Fibroblast of lung (primary cell): ENCODE data around the gene ITGA5.

Experiments
- CTCF ChIP-seq, 2 donors: IDR thresholded peaks in 1 of 2; conservative IDR thresholded peaks in 1 of 2; 1 replicate in 1 of 2; 2 replicates in 1 of 2; pipeline ENCODE4 v1.5.1; 2011 to 2012; ENCODE audit warnings: low read length in 2 of 2, control low read depth in 1 of 2, inconsistent platforms in 1 of 2, low read depth in 1 of 2, mild to moderate bottlenecking in 1 of 2
- EZH2 ChIP-seq: IDR thresholded peaks from 2 replicates; pipeline ENCODE4 v1.5.1; 2012; ENCODE audit warnings: low read length, control low read depth, mild to moderate bottlenecking; ENCODE audit errors: missing control alignments

- TF ChIP-seq CTCF (conservative IDR thresholded peaks at IDR 0.05 in 1 of 2, IDR thresholded peaks at IDR 0.05 in 1 of 2; ENCODE audit: low read depth in 1 of 2, low read length in 2 of 2): no peak
- TF ChIP-seq EZH2: no peak
Observed at GRCh38 chr12:54437697-54438096, 18.6 kb upstream of the ITGA5 start.
